Vagina (tissue), 2 donors: ENCODE results near the gene CMTM4.

Experiments used
- CTCF ChIP-seq, 3 experiments: fragments of 450-650 bp in 2 of 3; fragments of 200-600 bp in 1 of 3; sonication (generic) in 1 of 3; IDR thresholded peaks; one replicate each; pipeline ENCODE4 v1.5.1; 2017 to 2019; ENCODE audit warnings: antibody characterized with exemption in 3 of 3, mild to moderate bottlenecking in 2 of 3, moderate library complexity in 2 of 3
- POLR2A ChIP-seq, 2 donors: fragments of 450-650 bp; IDR thresholded peaks; one replicate each; pipeline ENCODE4 v1.6.1; 2017; ENCODE audit warnings: antibody characterized with exemption in 2 of 2, mild to moderate bottlenecking in 2 of 2, moderate library complexity in 2 of 2
- POLR2AphosphoS5 ChIP-seq, 2 donors: sonication (generic); formaldehyde crosslinking; IDR thresholded peaks; one replicate each; pipeline ENCODE4 v1.9.0; 2017; ENCODE audit warnings: antibody characterized with exemption in 2 of 2, mild to moderate bottlenecking in 2 of 2, low read depth in 1 of 2; ENCODE audit not compliant: insufficient read depth in 1 of 2

- TF ChIP-seq CTCF (IDR thresholded peaks at IDR 0.05) (no peak), POLR2AphosphoS5 (IDR thresholded peaks at IDR 0.05; ENCODE audit: insufficient read depth in 1 of 2, low read depth in 1 of 2) (no peak), POLR2A (IDR thresholded peaks at IDR 0.05) (no peak)
Measured at GRCh38 chr16:66706506-66706880, 9.9 kb upstream of the CMTM4 start.
